SHP77 treated with DMSO at 0.1 percent for 48 hours (cell line): ENCODE data around the gene MSH2.
A peak's percentile ranks its signal among the peaks of the same experiment; 100 is the strongest.

Experiments used
- DNase-seq: peaks from one replicate; lab custom pipeline; 2025; lab: John Stamatoyannopoulos, UW

MSH2 gene

GRCh38 chr2:47508641-47509040, 105.7 kb downstream of the MSH2 start:
- DNase-seq: no peak

- no peak for DNase-seq
Measured at GRCh38 chr2:47509250-47509649, 106.3 kb downstream of the MSH2 start.

- DNase-seq: no peak
Measured at GRCh38 chr2:47509821-47510385, 106.9 kb downstream of the MSH2 start.

GRCh38 chr2:47510745-47511144, 107.8 kb downstream of the MSH2 start:
- no peak for DNase-seq

GRCh38 chr2:47512581-47513083, 109.7 kb downstream of the MSH2 start:
- DNase-seq: no peak

- no peak for DNase-seq
Measured at GRCh38 chr2:47513981-47514520, 111.1 kb downstream of the MSH2 start.

- no peak for DNase-seq
Measured at GRCh38 chr2:47516360-47517104, 113.6 kb downstream of the MSH2 start.

GRCh38 chr2:47518497-47519146, 115.7 kb downstream of the MSH2 start:
- no peak for DNase-seq

GRCh38 chr2:47519147-47519537, 116.2 kb downstream of the MSH2 start:
- DNase-seq: no peak

GRCh38 chr2:47519604-47520301, 116.8 kb downstream of the MSH2 start:
- no peak for DNase-seq

- no peak for DNase-seq
Measured at GRCh38 chr2:47520302-47520630, 117.3 kb downstream of the MSH2 start.

- peak; percentile 83 for DNase-seq
Measured at GRCh38 chr2:47520825-47521665, 118.1 kb downstream of the MSH2 start.

GRCh38 chr2:47521666-47522285, 118.8 kb downstream of the MSH2 start:
- DNase-seq: no peak

- DNase-seq: no peak
Measured at GRCh38 chr2:47525167-47525566, 122.2 kb downstream of the MSH2 start.

GRCh38 chr2:47528455-47528854, 125.5 kb downstream of the MSH2 start:
- no peak for DNase-seq

GRCh38 chr2:47528874-47529273, 125.9 kb downstream of the MSH2 start:
- DNase-seq: no peak

- no peak for DNase-seq
Measured at GRCh38 chr2:47530105-47530760, 127.3 kb downstream of the MSH2 start.

GRCh38 chr2:47531378-47532042, 128.6 kb downstream of the MSH2 start:
- no peak for DNase-seq
